Measurements from ENCODE around the gene KRT20. TPM values are rescaled to one million over a fixed set of nuclear protein-coding genes. Genes with fewer than 3 reads are reported as not detected.
"Not testable (repeated sequence)": the region's sequence is repeated elsewhere in the genome, so short reads cannot be mapped to it uniquely, and the experiment has no call there.

KRT20 gene
- total RNA-seq, 1 donor from 2014 or later: not detected

GRCh38 chr17:40859536-40859935 is 25.5 kb downstream of the KRT20 start:
- Mint-ChIP-seq H3K4me3 (no peak overlapping the region), H3K4me1 (no peaks in the 10 kb centered on the region)
- no peak for DNase-seq (ENCODE audit: low read depth, low spot score)

GRCh38 chr17:40858667-40859066 is 26.4 kb downstream of the KRT20 start:
- H3K27ac Mint-ChIP-seq (ENCODE audit: unreplicated experiment); H3K36me3 Mint-ChIP-seq (ENCODE audit: low read depth); DNase-seq (ENCODE audit: low read depth, low spot score); H3K27me3 Mint-ChIP-seq (ENCODE audit: low read depth); H3K4me1 Mint-ChIP-seq; H3K9me3 Mint-ChIP-seq; H3K4me3 Mint-ChIP-seq: not testable (repeated sequence)

More at GRCh38 chr17:40859536-40859935, 25.5 kb downstream of the KRT20 start:
- Mint-ChIP-seq H3K36me3 (ENCODE audit: low read depth) (no peaks in the 10 kb centered on the region), H3K9me3 (no peaks in the 10 kb centered on the region), H3K27ac (ENCODE audit: unreplicated experiment) (no peak overlapping the region), H3K27me3 (ENCODE audit: low read depth) (peaks cover 6% of the 10 kb centered on the region)
- no peak for TF ChIP-seq CTCF (conservative IDR thresholded peaks at IDR 0.05)

- Mint-ChIP-seq H3K27ac (ENCODE audit: unreplicated experiment) (no peak overlapping the region), H3K36me3 (ENCODE audit: low read depth) (no peaks in the 10 kb centered on the region), H3K9me3 (no peaks in the 10 kb centered on the region), H3K4me3 (no peak overlapping the region), H3K4me1 (no peaks in the 10 kb centered on the region), H3K27me3 (ENCODE audit: low read depth) (peaks cover 13% of the 10 kb centered on the region)
- no peak for DNase-seq (ENCODE audit: low read depth, low spot score)
- no peak for TF ChIP-seq CTCF (conservative IDR thresholded peaks at IDR 0.05)
These were observed 27.5 kb downstream of the KRT20 start for GRCh38 chr17:40857535-40857934.

- H3K27me3 Mint-ChIP-seq (ENCODE audit: low read depth): peaks cover 22% of the 10 kb centered on the region
- no peak overlapping the region for H3K4me3 Mint-ChIP-seq
- H3K4me1 Mint-ChIP-seq: no peaks in the 10 kb centered on the region
- no peaks in the 10 kb centered on the region for H3K36me3 Mint-ChIP-seq (ENCODE audit: low read depth)
- TF ChIP-seq CTCF (conservative IDR thresholded peaks at IDR 0.05): no peak
- no peaks in the 10 kb centered on the region for H3K9me3 Mint-ChIP-seq
- DNase-seq (ENCODE audit: low read depth, low spot score): no peak
- H3K27ac Mint-ChIP-seq (ENCODE audit: unreplicated experiment): no peak overlapping the region
These were observed 30.7 kb downstream of the KRT20 start for GRCh38 chr17:40854175-40854814.

GRCh38 chr17:40852364-40852763 is 32.7 kb downstream of the KRT20 start:
- TF ChIP-seq CTCF (conservative IDR thresholded peaks at IDR 0.05): no peak
- no peaks in the 10 kb centered on the region for H3K9me3 Mint-ChIP-seq
- H3K36me3 Mint-ChIP-seq (ENCODE audit: low read depth): no peaks in the 10 kb centered on the region
- H3K27me3 Mint-ChIP-seq (ENCODE audit: low read depth): peaks cover 29% of the 10 kb centered on the region
- no peak for DNase-seq (ENCODE audit: low read depth, low spot score)
- no peaks in the 10 kb centered on the region for H3K4me1 Mint-ChIP-seq
- no peak overlapping the region for H3K27ac Mint-ChIP-seq (ENCODE audit: unreplicated experiment)
- no peak overlapping the region for H3K4me3 Mint-ChIP-seq

- no peak overlapping the region for H3K27ac Mint-ChIP-seq (ENCODE audit: unreplicated experiment)
- no peaks in the 10 kb centered on the region for H3K4me1 Mint-ChIP-seq
These were observed 34.6 kb downstream of the KRT20 start for GRCh38 chr17:40850293-40850972.

More at GRCh38 chr17:40850293-40850972, 34.6 kb downstream of the KRT20 start:
- DNase-seq (ENCODE audit: low read depth, low spot score): no peak
- Mint-ChIP-seq H3K27me3 (ENCODE audit: low read depth) (peaks cover 37% of the 10 kb centered on the region), H3K4me3 (no peak overlapping the region), H3K36me3 (ENCODE audit: low read depth) (no peaks in the 10 kb centered on the region), H3K9me3 (no peaks in the 10 kb centered on the region)
- TF ChIP-seq CTCF (conservative IDR thresholded peaks at IDR 0.05): no peak

Measured in neural crest cell (in vitro differentiated cells).